HEK293 (cell line): ENCODE results near the gene SNTG2.

Experiments used
- CTCF ChIA-PET: fragments of 350-600 bp; formaldehyde crosslinking; extraction: SDS; loops from one replicate; lab custom pipeline; 2021; ENCODE audit warnings: antibody characterized with exemption; lab: Yijun Ruan, JAX
- POLR2A ChIA-PET: fragments of 300-600 bp; formaldehyde crosslinking; extraction: SDS; loops from one replicate; lab custom pipeline; 2020; ENCODE audit warnings: antibody characterized with exemption, inconsistent platforms; lab: Yijun Ruan, JAX
- H3K27ac ChIP-seq: fragments of 200-500 bp; sonication (Bioruptor generic); 2 replicates; pipeline ENCODE4 v1.5.1; 2014; ENCODE audit warnings: low read depth, low read length, control low read depth, inconsistent platforms; ENCODE audit errors: extremely low read depth
- H3K36me3 ChIP-seq, 2 experiments: fragments of 200-500 bp in 1 of 2; sonication (Bioruptor generic) in 1 of 2; 1 replicate in 1 of 2; 2 replicates in 1 of 2; pipeline ENCODE4 v1.5.1; 2014 to 2017; ENCODE audit warnings: inconsistent platforms in 2 of 2, low read length in 2 of 2; ENCODE audit not compliant: control insufficient read depth in 2 of 2, insufficient read depth in 1 of 2
- H3K4me1 ChIP-seq: fragments of 200-500 bp; sonication (Bioruptor generic); 2 replicates; pipeline ENCODE4 v1.5.1; 2014; ENCODE audit warnings: mild to moderate bottlenecking, low read length, inconsistent platforms; ENCODE audit not compliant: control insufficient read depth, insufficient read depth
- H3K4me3 ChIP-seq: 2 replicates; pipeline ENCODE4 v1.5.1; 2011; ENCODE audit warnings: low read depth, mild to moderate bottlenecking, control low read depth, low read length, moderate library complexity
- H3K9me3 ChIP-seq: fragments of 200-500 bp; sonication (Bioruptor generic); 2 replicates; pipeline ENCODE4 v1.5.1; 2014; ENCODE audit warnings: low read depth, low read length, inconsistent platforms; ENCODE audit not compliant: control insufficient read depth, insufficient read depth
- GLIS1 ChIP-seq: fragments of 450-650 bp; formaldehyde crosslinking; IDR thresholded peaks from 2 replicates; pipeline ENCODE4 v1.5.1; 2016; ENCODE audit warnings: missing biosample characterization, missing genetic modification characterization
- HOXC10 ChIP-seq: sonication (generic); formaldehyde crosslinking; IDR thresholded peaks from 2 replicates; pipeline ENCODE4 v1.8.1; 2023; ENCODE audit warnings: mild to moderate bottlenecking, missing genetic modification reagents
- IKZF3 ChIP-seq: fragments of 450-650 bp; IDR thresholded peaks from 2 replicates; pipeline ENCODE4 v1.5.0; 2018; ENCODE audit warnings: missing biosample characterization, mild to moderate bottlenecking, missing genetic modification characterization, moderate library complexity
- KLF10 ChIP-seq: fragments of 450-650 bp; IDR thresholded peaks from 2 replicates; pipeline ENCODE4 v1.5.1; 2018; ENCODE audit warnings: missing biosample characterization, mild to moderate bottlenecking, missing genetic modification characterization
- KLF16 ChIP-seq: fragments of 450-650 bp; formaldehyde crosslinking; IDR thresholded peaks from 2 replicates; pipeline ENCODE4 v1.5.1; 2017; ENCODE audit warnings: missing biosample characterization, missing genetic modification characterization
- KLF8 ChIP-seq: fragments of 450-650 bp; formaldehyde crosslinking; IDR thresholded peaks from 2 replicates; pipeline ENCODE4 v1.5.1; 2016; ENCODE audit warnings: missing biosample characterization, missing genetic modification characterization
- OSR2 ChIP-seq: fragments of 450-650 bp; formaldehyde crosslinking; IDR thresholded peaks from 2 replicates; pipeline ENCODE4 v1.5.1; 2016; ENCODE audit warnings: missing biosample characterization, missing genetic modification characterization
- OVOL3 ChIP-seq: fragments of 450-650 bp; formaldehyde crosslinking; IDR thresholded peaks from 2 replicates; pipeline ENCODE4 v1.5.1; 2016; ENCODE audit warnings: missing biosample characterization, missing genetic modification characterization
- PRDM1 ChIP-seq: fragments of 450-650 bp; formaldehyde crosslinking; IDR thresholded peaks from 2 replicates; pipeline ENCODE4; 2016; ENCODE audit warnings: missing biosample characterization, missing genetic modification characterization
- SP3 ChIP-seq: fragments of 450-650 bp; formaldehyde crosslinking; IDR thresholded peaks from 2 replicates; pipeline ENCODE4 v1.5.1; 2016; ENCODE audit warnings: missing biosample characterization, missing genetic modification characterization
- WT1 ChIP-seq: fragments of 450-650 bp; formaldehyde crosslinking; IDR thresholded peaks from 2 replicates; pipeline ENCODE4 v1.5.1; 2016; ENCODE audit warnings: missing biosample characterization, missing genetic modification characterization
- YY2 ChIP-seq: fragments of 450-650 bp; formaldehyde crosslinking; IDR thresholded peaks from 2 replicates; pipeline ENCODE4 v1.5.1; 2016; ENCODE audit warnings: missing biosample characterization, missing genetic modification characterization
- ZFP37 ChIP-seq: fragments of 450-650 bp; formaldehyde crosslinking; IDR thresholded peaks from 2 replicates; pipeline ENCODE4 v1.5.1; 2016; ENCODE audit warnings: missing biosample characterization, missing genetic modification characterization
- ZNF121 ChIP-seq: fragments of 450-650 bp; formaldehyde crosslinking; IDR thresholded peaks from 2 replicates; pipeline ENCODE4 v1.5.1; 2016; ENCODE audit warnings: missing biosample characterization, missing genetic modification characterization
- ZNF132 ChIP-seq: fragments of 450-650 bp; formaldehyde crosslinking; IDR thresholded peaks from 2 replicates; pipeline ENCODE4 v1.5.1; 2017; ENCODE audit warnings: missing biosample characterization, missing genetic modification characterization, borderline replicate concordance
- ZNF266 ChIP-seq: fragments of 450-650 bp; formaldehyde crosslinking; IDR thresholded peaks from 2 replicates; pipeline ENCODE4 v1.5.1; 2016; ENCODE audit warnings: missing biosample characterization, missing genetic modification characterization, low read depth
- ZNF473 ChIP-seq: fragments of 450-650 bp; formaldehyde crosslinking; IDR thresholded peaks from 2 replicates; pipeline ENCODE4 v1.5.1; 2017; ENCODE audit warnings: missing biosample characterization, missing genetic modification characterization
- ZNF549 ChIP-seq: fragments of 450-650 bp; IDR thresholded peaks from 2 replicates; pipeline ENCODE4 v1.5.1; 2018; ENCODE audit warnings: missing biosample characterization, missing genetic modification characterization, mild to moderate bottlenecking, inconsistent platforms, moderate library complexity
- ZNF585B ChIP-seq: fragments of 450-650 bp; formaldehyde crosslinking; IDR thresholded peaks from 2 replicates; pipeline ENCODE4 v1.5.1; 2016; ENCODE audit warnings: missing biosample characterization, missing genetic modification characterization
- ZNF621 ChIP-seq: fragments of 450-650 bp; formaldehyde crosslinking; IDR thresholded peaks from 2 replicates; pipeline ENCODE4 v1.5.1; 2017; ENCODE audit warnings: missing biosample characterization, missing genetic modification characterization
- ZNF658 ChIP-seq: fragments of 450-650 bp; formaldehyde crosslinking; IDR thresholded peaks from 2 replicates; pipeline ENCODE4; 2016; ENCODE audit warnings: missing biosample characterization, missing genetic modification characterization
- ZNF791 ChIP-seq: fragments of 450-650 bp; formaldehyde crosslinking; IDR thresholded peaks from 2 replicates; pipeline ENCODE4 v1.5.1; 2016; ENCODE audit warnings: missing biosample characterization, missing genetic modification characterization
- ZSCAN16 ChIP-seq: fragments of 450-650 bp; formaldehyde crosslinking; IDR thresholded peaks from 2 replicates; pipeline ENCODE4 v1.5.1; 2016; ENCODE audit warnings: missing biosample characterization, missing genetic modification characterization
- TF ChIP-seq, protein P1 (sequence below): fragments of 450-650 bp; formaldehyde crosslinking; IDR thresholded peaks from 2 replicates; pipeline ENCODE4 v1.5.1; 2016; ENCODE audit warnings: missing biosample characterization, missing genetic modification characterization

Gene SNTG2

DNA sequence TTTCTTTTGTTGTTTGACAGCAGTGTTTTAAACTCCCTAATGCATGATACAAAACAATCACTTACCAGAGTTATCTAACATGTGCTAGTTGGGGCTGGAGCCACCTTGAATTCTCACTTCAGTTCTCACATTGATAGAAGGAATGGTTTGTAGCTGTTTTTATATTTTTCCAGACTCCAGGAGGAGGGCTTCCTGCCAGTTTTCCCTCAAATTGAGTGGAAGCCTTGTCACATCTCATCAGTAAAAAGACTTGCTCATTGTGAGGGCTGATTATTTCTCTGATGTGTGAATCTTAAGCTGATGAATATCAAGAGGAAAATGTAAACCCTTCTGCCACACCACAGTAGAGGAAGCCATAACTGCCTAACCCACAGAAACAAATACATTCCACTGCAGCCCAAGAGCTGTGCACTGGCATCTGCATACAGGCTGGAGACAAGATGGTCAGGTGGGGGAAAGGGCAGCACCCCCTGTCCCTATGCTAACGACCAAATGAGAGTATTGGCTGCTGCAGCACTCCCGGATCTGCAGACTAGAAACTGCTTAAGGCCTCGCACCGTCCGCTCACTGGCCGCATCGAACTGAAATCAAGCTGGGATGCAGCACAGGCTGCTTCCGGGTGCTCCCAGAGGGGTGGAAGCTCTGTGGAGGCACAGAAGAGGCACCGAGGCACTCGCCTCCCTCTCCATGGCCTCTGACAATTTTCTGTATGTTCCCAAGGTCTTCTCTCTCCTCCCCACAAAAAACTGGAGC, 388.9 kb downstream of the SNTG2 start (continued):
- TF ChIP-seq KLF8 (tag by site-specific recombination) = no peak
- no peak for TF ChIP-seq PRDM1 (tag by site-specific recombination)
- TF ChIP-seq, protein P1, sequence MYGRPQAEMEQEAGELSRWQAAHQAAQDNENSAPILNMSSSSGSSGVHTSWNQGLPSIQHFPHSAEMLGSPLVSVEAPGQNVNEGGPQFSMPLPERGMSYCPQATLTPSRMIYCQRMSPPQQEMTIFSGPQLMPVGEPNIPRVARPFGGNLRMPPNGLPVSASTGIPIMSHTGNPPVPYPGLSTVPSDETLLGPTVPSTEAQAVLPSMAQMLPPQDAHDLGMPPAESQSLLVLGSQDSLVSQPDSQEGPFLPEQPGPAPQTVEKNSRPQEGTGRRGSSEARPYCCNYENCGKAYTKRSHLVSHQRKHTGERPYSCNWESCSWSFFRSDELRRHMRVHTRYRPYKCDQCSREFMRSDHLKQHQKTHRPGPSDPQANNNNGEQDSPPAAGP = no peak
- no peak for TF ChIP-seq ZFP37 (tag by site-specific recombination)
- TF ChIP-seq GLIS1 = no peak

- TF ChIP-seq ZNF121 = no peak
- TF ChIP-seq ZNF473 (tag by site-specific recombination) = no peak
- TF ChIP-seq ZNF132 (tag by site-specific recombination) = no peak
- no peak for TF ChIP-seq ZNF549 (tag by site-specific recombination)
- no peak for TF ChIP-seq KLF10 (tag by site-specific recombination)
- no peak for TF ChIP-seq ZNF266 (tag by site-specific recombination)
- no peak for TF ChIP-seq ZNF791 (tag by site-specific recombination)
- no peak for TF ChIP-seq YY2 (tag by site-specific recombination)
- TF ChIP-seq ZSCAN16 (tag by site-specific recombination) = no peak
- no peak for TF ChIP-seq ZNF585B (tag by site-specific recombination)
- TF ChIP-seq SP3 = no peak
- no peak for TF ChIP-seq IKZF3 (tag by site-specific recombination)
- no peak for TF ChIP-seq OSR2 (tag by site-specific recombination)
- TF ChIP-seq PRDM1 (tag by site-specific recombination) = no peak
- TF ChIP-seq HOXC10 (CRISPR knock-in tag) = no peak
- no peak overlapping the region for H3K4me3 ChIP-seq
- ChIA-PET CTCF (no interaction called here), POLR2A (interaction anchor here (1.0 kb wide), 1 partner anchor 9 kb away, joined by 4 read pairs; no protein-coding TSS in a partner anchor)
- no peaks in the 10 kb centered on the region for H3K9me3 ChIP-seq
- no peaks in the 10 kb centered on the region for H3K36me3 ChIP-seq
- no peak overlapping the region for H3K27ac ChIP-seq
- H3K4me1 ChIP-seq = no peaks in the 10 kb centered on the region
Measured at GRCh38 chr2:1340141-1340512, 389.5 kb downstream of the SNTG2 start.

GRCh38 chr2:1341404-1342120, 390.9 kb downstream of the SNTG2 start:
- no peaks in the 10 kb centered on the region for H3K4me1 ChIP-seq
- no peaks in the 10 kb centered on the region for H3K36me3 ChIP-seq
- no peaks in the 10 kb centered on the region for H3K9me3 ChIP-seq
- POLR2A ChIA-PET = interaction anchor here (0.6 kb wide), 1 partner anchor 12 kb away, joined by 3 read pairs; no protein-coding TSS in a partner anchor
- no peak for TF ChIP-seq ZNF658 (tag by site-specific recombination)
- TF ChIP-seq WT1 = no peak
- no peak for TF ChIP-seq KLF16
- TF ChIP-seq OVOL3 (tag by site-specific recombination) = no peak
- no peak for TF ChIP-seq ZNF621 (tag by site-specific recombination)
- TF ChIP-seq, all 188 proteins: peak for 0
- Histone ChIP-seq H3K27ac (no peak overlapping the region), H3K4me3 (no peak overlapping the region)
- CTCF ChIA-PET = no interaction called here
